Measurements from ENCODE around the gene POP4. TPM values are rescaled to one million over a fixed set of nuclear protein-coding genes. Genes with fewer than 3 reads are reported as not detected.
"Not testable (repeated sequence)": the region's sequence is repeated elsewhere in the genome, so short reads cannot be mapped to it uniquely, and the experiment has no call there.

POP4 gene, protein sequence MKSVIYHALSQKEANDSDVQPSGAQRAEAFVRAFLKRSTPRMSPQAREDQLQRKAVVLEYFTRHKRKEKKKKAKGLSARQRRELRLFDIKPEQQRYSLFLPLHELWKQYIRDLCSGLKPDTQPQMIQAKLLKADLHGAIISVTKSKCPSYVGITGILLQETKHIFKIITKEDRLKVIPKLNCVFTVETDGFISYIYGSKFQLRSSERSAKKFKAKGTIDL
- 157 and 170 TPM in 2 replicates for total RNA-seq (2014; rRNA removed; shearing (Covaris generic))
- polyA plus RNA-seq (2015; cell fraction: cytosol; rRNA removed): 52.4 and 66.5 TPM in 2 replicates
- polyA plus RNA-seq (2015; cell fraction: nucleus; rRNA removed): 72.2 and 84.6 TPM in 2 replicates

DNA sequence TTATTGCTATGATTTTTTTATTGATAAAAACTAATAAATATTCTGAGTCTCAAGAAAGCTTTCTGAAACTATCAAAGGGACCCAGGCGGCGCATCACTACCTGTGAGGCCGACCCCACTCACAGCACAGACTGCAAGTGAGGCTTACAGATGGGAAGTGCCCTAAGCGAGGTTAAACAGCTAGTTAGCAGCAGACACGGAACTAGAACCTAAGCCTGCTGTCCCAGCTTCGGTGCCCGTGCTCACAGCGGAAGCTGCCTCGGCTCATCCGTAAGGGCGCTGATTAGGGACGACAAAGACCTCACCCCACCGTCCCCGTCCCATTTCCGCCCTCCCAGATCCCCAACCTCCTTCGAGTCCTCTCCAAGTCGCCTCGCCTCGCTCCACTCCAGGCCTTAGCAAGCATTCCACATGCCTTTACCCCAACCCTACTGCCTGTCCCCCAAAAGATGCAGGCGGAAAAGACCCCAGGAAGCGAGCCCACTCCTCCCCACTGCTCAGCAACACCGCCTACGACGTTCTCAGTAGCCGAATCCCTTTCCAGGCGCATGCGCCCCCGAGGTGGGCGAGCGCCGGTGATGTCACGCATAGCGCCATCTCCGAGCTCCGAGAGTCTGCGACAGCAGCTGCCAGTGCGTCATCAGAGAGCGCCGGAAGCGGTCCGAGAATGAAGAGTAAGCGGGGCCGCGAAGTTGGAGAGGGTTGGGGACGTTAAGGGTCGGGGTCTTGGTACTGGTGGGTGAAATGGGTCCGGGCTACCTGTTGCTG is at the start of gene POP4:
TSS of gene POP4 (plus strand) at position 631 of the 767 bp plus-strand sequence. CDS start at position 667, 36 bp downstream.
- DNase-seq (ENCODE audit: low read depth): peak; percentile 86

GRCh38 chr19:29559110-29559509 is 47.0 kb upstream of the POP4 start:
- not testable (repeated sequence) for DNase-seq (ENCODE audit: low read depth)

DNA sequence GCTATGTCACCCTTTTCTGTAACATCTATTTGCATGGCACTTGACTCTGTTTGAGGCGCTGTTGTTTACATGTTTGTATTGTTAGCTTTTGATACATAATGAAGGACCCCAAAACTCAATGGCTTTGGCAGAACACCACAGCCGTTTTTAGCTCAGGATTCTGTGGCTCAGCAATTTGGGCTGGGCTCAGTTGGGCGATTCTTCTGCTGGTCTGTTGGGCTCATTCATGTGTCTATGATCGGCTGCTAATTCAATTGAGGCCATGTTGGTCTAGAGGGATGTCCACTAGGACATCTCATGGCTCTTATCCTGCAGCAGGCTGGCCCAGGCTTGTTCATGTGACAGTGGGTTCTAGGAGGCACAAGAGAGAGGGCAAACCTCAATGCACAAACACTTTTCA is 46.3 kb upstream of the POP4 start:
- DNase-seq (ENCODE audit: low read depth): no peak

GRCh38 chr19:29560313-29561075 is 45.6 kb upstream of the POP4 start:
- DNase-seq (ENCODE audit: low read depth): no peak

- no peak for DNase-seq (ENCODE audit: low read depth)
These were observed 44.5 kb upstream of the POP4 start for GRCh38 chr19:29561601-29562000.

DNA sequence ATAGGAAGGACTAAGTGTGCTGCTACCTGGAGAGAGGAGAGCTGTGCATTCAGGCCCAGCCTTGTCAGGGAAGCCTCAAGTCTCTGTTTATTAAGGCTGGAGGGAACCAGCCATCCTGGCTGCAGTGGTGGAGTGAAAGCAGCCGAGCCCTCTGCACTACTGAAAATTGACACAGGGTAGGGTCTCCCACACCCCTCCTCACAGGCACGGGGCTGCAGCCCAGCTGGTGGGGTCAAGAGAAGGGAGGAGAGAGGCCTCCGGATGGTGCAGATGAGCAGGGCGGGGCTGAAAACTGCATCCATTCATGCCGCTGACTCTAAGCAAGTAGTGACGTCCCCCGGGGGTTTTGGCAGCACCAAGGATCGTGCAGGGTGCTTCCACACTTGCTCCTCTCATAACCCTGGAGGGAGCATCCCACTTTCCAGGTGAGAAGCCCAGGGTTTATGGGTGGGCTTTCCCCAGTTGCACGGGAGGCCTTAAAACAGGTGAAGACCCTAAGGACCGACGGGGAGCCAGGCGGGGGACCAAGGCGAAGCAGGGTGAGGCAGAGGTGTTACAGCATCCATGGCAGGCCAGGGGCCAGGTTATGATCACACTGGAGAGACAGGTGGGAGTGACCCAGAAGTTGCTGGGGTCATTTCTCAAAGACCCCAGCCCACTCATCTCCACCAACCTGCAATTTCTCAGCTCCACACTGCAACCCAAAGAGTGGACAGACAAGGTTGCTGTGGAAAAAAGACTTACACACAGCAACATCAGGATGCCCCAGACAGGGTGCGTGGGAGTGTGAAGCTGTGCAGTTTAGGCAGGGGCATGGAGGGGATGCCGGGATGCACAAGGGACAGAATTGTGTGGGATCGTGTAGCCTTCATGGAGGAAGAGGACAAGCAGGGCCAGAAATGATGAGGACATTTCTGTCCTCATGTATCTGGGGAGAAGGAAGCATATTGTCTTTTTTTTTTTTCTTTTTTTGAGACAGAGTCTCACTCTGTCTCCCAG is 43.5 kb upstream of the POP4 start:
- no peak for DNase-seq (ENCODE audit: low read depth)

GRCh38 chr19:29563486-29564101 is 42.5 kb upstream of the POP4 start:
- no peak for DNase-seq (ENCODE audit: low read depth)

DNA sequence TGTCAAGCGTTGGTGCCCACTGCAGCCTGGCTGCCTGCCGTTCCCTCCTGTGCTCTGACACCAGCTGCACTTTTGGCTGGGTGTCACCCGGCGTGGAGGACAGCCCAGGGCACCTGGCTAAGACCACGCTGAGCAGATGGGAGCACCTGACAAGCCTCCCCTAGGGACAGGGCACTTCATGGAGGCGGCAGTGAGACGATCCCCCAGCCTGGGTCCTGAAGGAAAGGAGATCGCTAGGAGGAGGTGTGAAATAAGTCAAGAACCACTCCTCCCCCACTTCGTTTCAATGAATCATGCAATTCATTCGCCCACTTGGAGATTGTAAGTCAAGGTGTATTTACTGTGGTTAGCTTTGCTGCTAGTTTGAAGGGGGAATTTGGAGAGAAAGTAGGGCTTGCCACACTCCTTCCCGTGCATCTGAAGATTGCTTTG is 41.5 kb upstream of the POP4 start:
- no peak for DNase-seq (ENCODE audit: low read depth)

- no peak for DNase-seq (ENCODE audit: low read depth)
These were observed 40.9 kb upstream of the POP4 start for GRCh38 chr19:29565171-29565570.

DNA sequence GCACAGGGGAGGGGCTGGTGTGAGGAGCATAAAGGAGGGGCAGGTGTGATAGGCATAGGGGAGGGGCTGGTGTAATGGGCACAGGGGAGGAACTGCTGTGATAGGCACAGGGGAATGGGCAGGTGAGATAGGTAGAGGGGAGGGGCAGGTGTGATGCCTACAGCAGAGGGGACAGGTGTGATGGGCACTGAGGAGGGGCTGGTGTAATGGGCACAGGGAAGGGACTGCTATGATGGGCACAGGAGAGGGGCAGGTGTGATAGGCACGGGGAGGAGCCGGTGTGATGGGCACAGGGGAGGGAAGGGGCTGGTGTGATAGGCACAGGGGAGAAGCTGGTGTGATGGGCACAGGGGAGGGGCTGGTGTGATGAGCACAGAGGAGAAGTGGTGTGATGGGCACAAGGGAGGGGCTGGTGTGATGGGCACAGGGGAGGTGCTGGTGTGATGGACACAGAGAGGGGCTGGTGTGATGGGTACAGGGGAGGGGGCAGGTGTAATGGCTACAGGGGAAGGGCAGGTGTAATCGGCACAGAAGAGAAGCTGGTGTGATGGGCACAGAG is 39.5 kb upstream of the POP4 start:
- DNase-seq (ENCODE audit: low read depth): no peak

DNA sequence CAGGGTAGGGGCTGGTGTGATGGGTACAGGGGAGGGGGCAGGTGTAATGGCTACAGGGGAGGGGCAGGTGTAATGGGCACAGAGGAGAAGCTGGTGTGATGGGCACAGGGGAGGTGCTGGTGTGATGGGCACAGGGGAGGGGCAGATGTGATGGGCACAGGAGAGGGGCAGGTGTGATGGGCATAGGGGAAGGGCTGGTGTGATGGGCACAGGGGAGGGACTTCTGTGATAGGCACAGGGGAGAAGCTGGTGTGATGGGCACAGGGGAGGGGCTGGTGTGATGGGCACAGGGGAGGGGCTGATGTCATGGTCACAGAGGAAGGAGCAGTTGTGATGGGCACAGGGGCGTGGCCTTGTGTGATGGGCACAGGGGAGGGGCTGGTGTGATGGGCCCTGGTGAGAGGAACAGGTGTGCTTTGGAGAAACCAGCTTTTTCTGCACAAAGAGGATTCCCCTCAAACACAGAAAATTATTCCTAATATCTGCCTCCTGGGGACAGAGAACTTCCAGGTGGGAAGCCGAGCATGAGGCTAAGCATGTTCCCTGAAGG is 38.6 kb upstream of the POP4 start:
- no peak for DNase-seq (ENCODE audit: low read depth)

DNA sequence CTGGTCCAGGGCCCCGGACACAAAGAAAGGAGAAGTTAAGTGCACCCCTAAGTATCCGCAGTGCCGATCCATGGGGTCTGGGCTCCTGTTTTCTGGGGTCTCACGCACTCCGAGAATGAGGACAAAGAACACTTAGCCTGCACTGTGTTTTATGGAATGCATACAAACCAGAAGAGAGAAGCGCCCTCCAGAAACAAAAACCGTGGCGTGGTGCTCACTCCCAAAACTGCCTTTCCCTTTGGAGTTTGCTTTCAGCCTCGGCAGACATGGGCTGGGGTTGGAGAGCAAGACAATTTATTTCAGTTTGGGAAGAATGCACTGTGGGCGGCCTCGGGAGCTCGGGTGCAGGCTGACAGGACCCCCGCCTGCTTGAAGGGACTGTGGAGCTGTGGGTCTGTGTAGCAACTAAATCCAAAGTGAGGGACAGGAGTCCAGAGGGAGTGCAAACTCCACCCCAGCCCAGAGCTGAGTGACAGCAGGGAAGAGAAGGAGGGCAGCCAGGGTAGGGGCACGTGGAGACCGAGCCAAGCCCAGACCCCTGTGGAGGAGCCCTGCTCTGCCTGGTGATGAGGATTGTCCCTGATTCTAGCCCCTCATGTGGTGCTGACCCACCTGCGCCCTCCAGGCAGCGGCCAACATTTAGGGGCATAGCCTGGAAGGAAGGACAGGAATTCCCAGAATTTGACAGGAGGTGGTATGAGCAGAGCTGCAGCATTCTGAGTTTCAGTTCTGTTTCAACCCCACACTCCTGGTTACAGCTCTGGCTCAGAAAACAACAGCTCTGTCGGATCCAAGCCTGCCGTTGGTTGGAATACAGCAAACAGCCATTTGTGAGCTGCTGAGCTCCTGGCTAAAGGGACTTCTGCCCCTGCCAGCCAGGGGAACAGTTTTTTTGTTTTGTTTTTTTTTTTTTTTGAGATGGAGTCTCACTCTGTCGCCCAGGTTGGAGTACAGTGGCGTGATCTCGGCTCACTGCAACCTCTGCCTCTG is 37.8 kb upstream of the POP4 start:
- no peak for DNase-seq (ENCODE audit: low read depth)

DNA sequence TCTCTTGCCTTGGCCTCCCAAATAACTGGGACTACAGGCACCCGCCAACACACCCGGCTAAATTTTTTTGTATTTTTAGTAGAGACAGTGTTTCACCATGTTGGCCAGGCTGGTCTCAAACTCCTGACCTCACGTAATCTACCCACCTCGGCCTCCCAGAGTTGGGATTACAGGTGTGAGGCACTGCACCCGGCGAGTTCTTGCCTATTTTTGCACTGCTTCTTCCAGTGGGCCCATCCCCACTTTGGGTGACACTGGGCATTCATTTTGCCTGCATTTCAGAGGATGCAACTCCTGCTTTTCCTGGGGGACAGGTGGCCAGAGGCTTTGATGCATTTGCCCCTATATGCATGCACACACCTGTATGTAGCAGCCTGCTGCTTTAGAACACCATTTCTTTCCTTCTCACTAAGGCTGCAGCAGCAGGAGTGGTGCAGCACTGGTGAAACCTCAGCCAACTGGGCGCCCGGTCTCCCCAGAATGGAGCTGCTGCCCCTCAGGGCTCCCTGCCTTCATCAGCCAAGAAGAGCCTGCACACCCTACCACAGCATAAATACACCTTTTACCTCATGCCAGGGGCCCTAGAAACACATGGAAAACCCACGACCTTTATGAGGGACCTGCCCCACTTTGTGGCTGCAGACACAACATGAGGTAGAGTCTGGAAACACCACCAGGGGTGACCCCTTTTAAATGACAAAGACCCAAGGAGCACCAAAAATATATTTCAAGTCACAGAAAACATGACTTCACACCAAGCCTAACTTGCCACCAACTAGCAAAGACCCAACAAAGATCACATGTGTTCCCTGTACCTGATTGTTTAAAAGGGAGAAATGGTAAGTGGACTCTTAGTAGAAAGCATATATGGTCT is 36.8 kb upstream of the POP4 start:
- DNase-seq (ENCODE audit: low read depth): no peak

- no peak for DNase-seq (ENCODE audit: low read depth)
These were observed 34.9 kb upstream of the POP4 start for GRCh38 chr19:29571181-29571580.

DNA sequence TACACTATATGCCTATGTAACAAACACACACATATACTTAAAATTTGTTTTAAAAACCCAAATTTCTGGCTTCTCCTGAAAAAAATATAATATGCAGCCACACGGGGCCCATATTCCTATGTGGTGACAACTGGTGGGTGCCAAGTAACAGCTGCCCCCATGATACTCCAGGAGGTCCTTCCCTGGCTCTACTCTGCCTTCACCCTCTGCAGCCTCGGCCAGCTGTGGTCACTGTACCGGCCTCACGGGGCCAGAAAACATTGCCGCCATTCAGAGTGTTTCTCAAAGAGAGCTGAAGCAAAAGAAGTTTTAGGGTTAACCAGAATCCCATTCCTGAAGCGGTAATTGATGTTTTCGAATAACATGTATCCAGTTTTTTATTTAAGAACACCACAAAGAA is 32.6 kb upstream of the POP4 start:
- no peak for DNase-seq (ENCODE audit: low read depth)

DNA sequence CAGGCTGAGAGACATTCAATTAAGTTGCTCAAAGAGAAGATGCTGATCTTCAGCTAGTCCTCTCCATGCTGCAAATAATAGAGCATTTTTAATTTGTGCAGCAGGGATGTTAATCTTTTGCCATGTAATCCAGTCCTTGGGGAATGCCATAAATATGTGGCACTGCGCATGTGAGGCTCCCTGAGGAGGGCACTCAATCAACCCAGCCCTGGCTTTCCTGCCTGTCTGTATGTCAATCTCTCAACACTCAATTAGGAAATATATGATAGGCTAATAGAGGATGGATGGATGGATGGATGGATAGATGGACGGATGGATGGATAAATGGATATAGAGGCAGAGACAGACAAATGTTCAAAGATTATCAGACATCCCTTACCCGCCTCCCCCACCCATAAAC is 31.6 kb upstream of the POP4 start:
- no peak for DNase-seq (ENCODE audit: low read depth)

DNA sequence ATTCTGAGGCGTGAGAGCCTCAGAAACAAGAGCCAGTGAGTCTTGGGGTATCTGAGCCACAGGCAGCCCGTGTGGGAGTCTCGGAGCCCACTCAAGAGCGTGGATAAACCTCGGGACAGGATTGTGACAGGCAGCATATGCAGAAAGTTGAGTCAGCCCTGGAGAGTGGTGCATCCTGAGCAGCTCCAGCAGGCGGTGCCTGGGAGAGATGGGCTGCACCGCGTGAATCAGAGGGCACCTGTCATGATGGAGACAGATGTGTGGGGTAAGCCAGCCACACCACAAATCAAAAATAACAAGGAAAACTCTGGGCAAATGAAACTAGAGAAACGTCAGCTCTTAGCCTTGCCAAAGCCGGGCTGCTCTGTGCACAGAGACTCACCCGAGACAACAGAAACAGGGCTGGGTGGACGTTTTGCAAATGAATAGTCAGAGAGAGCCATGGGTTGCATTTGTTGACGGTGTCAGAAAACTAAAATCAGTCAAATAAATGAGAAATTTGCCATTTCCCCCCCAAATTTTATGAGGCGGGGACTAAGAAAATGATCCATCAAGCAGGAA is 30.0 kb upstream of the POP4 start:
- DNase-seq (ENCODE audit: low read depth): peak; percentile 23
